DOHH2 (cell line): ENCODE results near the gene SYNDIG1L.

ENCODE experiments used
- CTCF ChIP-seq: fragments of 200-600 bp; sonication (generic); IDR thresholded peaks from one replicate; pipeline ENCODE4 v1.5.1; 2014; ENCODE audit warnings: antibody characterized with exemption, mild to moderate bottlenecking, low read depth, low read length; ENCODE audit not compliant: poor library complexity, severe bottlenecking
- EZH2phosphoT487 ChIP-seq: fragments of 200-600 bp; sonication (generic); IDR thresholded peaks from 2 replicates; pipeline ENCODE4 v1.6.1; 2017; ENCODE audit warnings: borderline replicate concordance, mild to moderate bottlenecking, antibody characterized with exemption, low read length, moderate library complexity, mixed read lengths

- no peak for TF ChIP-seq EZH2phosphoT487
- TF ChIP-seq CTCF = no peak
These were observed 14.3 kb downstream of the SYNDIG1L start for GRCh38 chr14:74411671-74412070.
